ENCODE measurements around the gene EZH1.

GRCh38 chr17:42748908-42749798 lies 4.3 kb upstream of the EZH1 start:
- TF ChIP-seq EZH2 (IDR thresholded peaks at IDR 0.05; ENCODE audit: insufficient read depth, poor library complexity, severe bottlenecking) = no peak
- no peak for TF ChIP-seq EZH2phosphoT487 (IDR thresholded peaks at IDR 0.05; ENCODE audit: insufficient read depth, low read depth)

All from GM23248 (cell line).